HG03135 (cell line): ENCODE measurements around the gene DENND1C.
"Not testable (repeated sequence)": the region's sequence is repeated elsewhere in the genome, so short reads cannot be mapped to it uniquely, and the experiment has no call there.

Experiments used
- ATAC-seq: cut with Tn5 transposase; IDR thresholded peaks from one replicate; pipeline ENCODE4 v1.9.1; 2021; ENCODE audit warnings: mild to moderate bottlenecking, moderate library complexity; ENCODE audit not compliant: unreplicated experiment

Gene DENND1C

DNA sequence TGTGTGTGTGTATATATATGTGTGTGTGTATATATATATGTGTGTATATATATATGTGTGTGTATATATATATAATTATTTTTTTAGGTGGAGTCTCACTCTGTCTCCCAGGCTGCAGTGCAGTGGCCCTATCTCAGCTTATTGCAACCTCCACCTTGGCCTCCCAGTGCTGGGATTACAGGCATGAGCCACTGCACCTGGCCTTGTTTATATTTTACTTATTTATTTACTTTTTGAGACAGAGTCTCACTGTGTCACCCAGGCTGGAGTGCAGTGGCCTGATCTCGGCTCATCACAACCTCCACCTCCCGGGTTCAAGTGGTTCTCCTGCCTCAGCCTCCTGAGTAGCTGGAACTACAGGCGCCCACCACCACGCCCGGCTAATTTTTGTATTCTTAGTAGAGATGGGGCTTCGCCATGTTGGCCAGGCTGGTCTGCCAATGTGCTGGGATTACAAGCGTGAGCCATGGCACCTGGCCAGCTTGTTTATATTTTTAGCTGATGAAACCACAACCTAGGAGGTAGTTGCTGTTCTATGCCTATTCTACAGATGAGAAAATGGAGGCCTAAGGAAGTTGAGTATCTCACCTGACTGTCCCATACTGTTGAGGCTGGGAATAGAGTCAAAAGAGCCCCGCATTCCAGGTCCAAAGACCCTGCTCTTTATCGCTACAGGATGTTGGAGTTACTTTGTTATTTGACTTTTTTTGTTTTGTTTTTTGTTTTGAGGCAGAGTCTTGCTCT lies 26.6 kb upstream of the DENND1C start:
- not testable (repeated sequence) for ATAC-seq

DNA sequence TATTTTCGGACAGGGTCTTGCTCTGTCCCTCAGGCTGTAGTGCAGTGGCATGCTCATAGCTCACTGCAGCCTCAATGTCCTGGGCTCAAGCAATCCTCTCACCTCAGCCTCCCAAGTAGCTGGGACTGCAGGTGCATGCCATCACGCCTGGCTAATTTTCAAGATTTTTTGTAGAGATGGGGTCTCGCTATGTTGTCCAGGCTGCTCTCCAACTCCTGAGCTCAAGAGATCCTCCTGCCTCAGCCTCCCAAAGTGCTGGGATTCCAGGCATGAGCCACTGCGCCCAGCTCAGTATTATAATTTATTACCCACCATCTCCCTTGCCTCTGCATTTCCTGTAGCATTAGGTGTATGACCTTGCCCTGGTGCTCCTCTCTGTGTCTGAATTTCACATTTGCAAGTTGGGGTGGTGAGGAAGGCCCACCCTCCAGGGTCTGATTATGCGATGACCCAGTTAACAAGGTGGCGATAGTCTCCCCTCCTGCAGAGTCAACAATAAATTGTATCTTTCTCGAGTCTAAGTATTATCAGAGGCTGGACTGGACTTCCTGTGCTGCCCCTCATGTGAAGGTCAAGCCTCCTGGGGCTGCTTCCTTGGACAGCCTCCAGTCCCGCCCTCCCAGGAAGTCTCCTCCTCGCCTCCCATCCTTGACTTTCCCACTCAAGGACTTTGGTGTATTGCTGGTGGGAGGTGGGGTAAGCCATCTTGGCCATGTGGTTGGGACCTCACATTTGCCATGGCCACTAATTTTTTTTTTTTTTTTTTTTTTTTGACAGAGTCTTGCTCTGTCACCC lies 22.0 kb upstream of the DENND1C start:
- ATAC-seq, result no peak

DNA sequence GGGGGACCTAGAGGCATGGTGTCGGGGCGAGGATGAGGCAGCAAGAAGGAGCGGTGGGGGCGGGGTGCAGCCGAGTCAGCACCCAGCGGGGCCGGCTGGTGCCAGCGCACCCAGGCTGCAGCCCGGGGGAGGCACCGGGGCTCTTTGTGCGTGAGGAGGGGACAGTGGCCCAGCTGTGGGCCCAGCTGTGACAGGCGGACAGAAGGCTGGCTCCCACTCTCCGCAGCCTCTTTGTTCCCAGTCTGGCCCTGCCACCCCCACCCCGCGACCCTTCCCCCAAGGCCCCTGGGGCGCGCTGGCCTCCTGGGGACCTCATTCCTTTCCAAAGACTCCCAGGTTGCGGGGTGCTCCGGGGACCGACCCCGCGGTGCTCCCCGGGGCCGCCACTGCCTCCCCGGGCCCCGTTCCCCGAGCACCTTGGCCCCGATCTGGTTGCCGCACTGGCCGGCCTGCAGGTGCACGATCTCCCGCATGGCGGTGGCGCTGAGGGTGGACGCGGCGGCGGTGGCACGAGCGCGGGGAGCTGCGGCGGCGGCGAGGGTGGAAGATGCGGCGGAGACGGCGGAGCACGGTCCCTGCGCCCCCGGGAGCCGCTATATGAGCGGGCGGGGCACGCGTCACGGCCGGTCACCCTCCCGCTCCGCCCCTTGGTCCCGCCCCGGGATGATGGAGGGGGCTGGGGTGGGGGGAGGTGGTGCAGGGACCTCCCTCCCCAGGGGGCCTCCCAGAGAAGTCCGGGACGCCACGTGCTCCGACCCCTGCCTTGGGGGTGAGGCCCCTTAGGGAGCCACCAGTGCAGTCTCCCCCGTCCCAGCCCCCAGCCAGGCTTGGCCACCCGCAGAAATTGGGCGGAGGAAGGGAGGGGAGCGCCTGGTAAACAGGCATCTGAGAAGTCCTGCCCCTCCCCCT lies 20.4 kb upstream of the DENND1C start, which contains the start of gene TUBB4A:
TUBB4A (minus strand) TSS at position 570 of the 909 bp plus-strand sequence; CDS start at position 473, 97 bp downstream.
- no peak for ATAC-seq

DNA sequence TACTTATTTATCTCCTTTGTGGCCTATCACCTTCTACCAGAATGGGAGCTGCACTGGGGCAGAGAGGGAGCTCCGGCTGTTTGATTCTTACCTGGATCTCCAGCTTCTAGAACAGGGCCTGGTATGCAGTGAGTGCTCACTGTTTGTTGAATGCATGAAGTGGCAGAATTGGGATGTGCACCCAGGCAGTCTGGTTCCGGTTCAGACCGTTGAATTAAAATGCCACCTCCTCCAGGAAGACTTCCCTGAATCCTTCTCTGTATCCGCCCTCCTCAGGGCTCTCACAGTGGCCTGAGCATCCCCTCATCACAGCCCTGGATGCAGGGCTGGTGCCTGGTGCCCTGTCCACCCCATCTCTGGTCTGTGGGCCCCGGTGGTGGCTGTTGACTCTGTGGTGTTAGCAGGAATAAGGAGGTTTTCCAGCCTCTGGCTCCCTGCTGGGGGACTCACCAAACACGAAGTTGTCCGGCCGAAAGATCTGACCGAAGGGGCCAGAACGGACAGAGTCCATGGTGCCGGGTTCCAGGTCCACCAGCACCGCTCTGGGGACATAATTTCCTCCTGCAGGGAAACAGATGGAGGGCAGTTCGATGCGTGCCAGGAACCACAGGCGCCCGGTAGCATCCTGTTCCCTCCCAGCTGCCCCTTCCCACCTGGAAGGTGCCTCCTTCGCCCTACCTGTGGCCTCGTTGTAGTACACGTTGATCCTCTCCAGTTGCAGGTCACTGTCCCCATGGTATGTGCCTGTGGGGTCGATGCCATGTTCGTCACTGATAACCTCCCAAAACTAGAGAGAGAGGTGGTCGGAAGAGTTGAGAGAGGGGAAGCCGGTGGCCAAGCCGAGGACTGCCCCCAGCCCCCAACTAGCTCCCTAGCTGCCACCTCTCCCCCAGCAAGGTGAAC lies 19.5 kb upstream of the DENND1C start:
- ATAC-seq, result no peak

DNA sequence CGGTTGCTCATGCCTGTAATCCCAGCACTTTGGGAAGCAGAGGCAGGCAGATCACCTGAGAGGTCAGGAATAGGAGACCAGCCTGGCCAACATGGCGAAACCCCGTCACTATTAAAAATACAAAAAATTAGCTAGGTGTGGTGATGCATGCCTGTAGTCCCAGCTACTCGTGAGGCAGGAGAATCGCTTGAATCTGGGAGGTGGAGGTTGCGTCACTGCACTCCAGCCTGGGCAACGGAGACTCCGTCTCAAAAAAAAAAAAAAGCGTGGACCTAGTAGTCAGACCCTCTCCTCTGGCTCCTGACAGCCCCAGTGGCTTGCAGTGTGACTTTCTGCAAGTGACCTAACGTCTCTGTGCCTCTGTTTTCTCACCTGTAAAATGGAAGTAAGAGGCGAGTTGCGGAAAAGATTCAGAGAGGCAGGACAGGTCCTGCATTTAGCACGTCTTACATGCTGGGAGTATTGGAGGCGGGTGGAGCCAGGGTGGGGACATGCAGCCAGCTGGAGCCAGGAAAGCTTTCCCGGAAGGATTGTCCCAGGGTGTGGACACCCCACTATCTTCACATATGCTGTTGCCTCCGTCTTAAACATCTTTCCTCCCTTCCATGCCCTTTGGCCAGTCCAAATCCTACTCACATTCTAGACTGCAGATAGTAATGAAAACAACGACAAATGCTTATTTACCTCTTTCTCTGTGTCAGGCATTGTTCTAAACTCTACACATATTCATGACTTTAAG lies 17.6 kb upstream of the DENND1C start:
- ATAC-seq, result no peak

DNA sequence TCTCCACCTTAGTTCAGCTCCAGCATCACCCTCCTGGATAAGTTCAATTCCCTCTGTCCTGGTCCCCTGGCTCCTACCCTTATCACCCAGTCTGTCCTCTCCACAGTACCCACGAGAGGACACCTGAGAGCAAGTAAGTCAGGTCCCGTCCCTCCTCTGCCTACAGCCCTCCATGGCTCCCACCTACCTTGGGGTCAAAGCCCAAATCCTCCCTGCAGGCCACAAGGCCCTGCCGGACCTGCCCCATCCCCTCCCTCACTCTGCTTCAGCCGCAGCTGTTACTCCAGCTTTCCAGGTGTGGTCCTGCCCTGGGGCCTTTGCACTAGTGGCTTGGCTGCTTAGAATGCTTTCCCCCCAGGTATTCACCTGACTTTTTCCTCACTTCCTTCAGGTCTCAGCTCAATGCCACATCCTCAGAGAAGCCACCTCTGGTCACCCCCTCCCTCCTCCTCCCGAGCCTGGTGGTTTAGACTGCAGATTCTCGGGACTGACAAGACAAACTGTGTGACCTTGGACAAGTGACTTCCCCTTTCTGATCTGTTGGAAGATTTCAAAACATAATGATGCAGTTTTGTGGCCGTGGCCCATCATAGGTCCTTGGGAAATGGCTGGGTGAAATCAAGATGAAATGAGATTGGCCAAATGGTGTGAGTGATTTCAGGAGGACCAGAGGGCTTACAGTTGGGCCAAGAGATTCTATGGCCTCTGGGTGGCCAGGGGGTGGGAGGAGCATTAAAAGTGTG lies 16.9 kb upstream of the DENND1C start:
- ATAC-seq, result no peak

DNA sequence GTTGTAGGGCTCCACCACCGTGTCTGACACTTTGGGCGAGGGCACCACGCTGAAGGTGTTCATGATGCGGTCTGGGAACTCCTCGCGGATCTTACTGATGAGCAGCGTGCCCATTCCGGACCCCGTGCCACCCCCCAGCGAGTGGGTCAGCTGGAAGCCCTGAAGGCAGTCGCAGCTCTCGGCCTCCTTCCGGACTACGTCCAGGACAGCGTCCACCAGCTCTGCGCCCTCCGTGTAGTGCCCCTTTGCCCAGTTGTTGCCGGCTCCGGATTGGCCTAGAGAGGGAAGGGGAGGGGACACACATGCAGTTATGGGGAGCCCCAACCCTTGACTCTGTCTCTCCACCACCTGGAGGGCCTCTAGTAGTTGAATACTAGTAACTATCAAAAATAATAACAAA lies 14.4 kb upstream of the DENND1C start:
- no peak for ATAC-seq

DNA sequence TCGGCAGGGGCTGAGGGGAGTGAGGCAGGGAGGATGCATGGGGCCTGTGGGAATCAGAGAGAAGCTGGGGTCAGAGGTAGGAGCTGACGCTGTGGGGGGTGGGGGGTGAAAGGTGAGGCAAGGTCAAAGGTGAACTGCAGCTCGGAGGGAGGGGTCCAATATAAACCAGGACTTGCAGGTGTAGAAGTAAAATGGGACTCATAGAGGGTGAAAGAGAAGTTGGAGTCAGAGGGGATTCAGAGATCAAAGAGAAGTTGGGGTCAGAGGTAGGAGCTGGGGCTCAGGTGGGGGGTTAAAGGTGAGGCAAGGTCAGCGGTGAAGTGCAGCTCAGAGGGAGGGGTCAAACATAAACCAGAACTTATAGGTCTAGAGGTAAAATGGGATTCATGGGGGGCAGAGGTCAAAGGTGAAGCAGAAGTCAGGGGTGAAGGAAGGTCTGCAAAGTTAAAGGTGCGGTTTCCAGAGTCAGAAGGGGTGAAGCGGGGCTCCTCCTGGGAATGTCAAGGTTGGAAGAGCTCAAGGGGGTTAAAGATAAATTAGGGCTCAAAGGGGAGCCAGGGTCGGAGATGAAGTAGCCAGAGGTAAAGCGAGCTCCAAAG lies 12.9 kb upstream of the DENND1C start:
- no peak for ATAC-seq

DNA sequence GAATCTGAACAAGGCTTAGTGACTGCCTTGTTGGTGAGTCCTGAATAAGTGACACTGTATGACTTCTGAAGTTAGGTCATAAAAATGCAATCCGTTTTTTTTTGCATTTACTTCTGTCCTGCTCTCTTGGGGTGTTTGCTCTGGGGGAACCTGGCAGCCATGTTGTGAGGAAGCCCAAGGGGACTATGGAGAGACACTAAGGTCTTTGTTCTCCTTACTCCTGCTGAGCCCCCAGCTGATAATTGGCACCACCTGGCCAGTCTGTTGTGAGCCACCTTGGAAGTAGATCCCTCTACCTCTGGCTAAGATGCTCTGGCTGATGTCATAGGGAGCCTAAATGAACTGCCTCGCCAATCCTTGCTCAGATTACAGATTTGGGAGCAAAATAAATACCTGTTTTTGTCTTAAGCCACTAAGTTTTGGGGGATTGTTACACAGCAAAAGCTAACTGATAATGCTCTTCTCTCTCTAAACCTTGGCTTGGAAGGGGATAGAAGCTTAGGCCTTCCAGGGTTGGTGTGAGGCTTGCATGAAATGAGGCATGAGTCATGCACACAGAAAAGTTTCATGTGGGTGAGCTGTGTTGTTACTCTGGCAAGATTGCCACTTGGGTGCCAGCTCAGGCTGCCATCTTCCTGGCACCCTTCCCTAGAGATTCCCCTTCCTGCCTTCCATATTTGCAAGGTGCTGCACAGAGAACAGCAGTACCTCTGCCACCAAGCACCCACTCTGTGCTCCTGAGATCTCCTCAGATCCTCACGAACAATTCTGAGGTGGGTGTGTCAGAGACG lies 10.4 kb upstream of the DENND1C start:
- ATAC-seq, result no peak

DNA sequence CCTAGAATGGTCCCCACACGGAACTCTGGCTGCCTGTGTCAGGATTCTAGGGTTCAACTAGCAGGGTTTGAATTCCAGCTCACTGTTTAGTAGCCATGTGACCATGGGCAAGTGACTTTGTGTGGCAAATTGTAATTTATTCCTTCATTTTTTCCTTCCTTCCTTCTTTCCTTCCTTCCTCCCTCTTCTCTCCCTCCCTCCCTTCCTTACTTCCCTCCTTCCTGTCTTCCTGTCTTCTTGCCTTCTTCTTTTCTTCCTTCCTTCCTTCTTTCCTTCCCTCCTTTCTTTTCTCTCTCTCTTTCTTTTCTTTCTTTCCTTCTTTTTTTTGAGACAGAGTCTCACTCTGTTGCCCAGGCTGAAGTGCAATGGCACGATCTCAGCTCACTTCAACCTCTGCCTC lies 8.5 kb upstream of the DENND1C start:
- no peak for ATAC-seq

DNA sequence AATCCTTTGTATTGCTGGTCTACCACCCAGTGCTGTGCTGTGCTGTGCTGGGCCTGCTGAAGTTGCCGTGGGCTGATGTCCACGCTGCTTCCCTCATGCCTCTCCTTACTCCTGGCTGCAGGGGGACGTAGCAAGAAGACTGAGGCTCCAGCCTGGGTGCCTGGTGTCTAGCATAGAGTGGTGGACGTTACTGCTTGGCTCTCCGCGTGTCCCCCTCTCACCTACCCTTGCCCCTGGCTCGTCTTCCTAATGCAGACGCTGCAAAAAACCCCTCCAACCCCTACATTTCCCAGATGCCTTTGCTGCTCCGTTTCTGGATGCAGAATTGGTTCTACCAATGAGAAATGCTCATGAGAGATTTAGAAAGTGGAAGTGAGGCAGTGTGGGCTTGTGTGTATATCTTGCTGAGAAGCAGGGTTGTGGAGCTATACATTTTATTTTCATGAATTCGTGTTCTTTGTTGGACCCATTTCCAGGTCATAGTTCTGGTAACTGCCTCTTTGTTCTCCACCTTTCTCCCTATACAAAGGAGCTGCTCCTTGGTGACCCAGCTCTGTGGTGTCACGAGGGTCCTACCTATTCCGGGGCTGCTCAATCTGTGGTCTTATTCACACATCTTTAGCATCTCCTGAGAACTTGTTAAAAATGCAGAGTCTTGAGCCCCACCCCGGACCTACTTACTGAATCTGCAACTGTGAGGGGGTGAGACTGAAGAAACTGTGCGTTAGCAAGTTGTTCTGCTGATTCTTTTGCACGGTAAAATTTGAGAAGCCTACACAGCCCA lies 7.9 kb upstream of the DENND1C start:
- ATAC-seq, result no peak

DNA sequence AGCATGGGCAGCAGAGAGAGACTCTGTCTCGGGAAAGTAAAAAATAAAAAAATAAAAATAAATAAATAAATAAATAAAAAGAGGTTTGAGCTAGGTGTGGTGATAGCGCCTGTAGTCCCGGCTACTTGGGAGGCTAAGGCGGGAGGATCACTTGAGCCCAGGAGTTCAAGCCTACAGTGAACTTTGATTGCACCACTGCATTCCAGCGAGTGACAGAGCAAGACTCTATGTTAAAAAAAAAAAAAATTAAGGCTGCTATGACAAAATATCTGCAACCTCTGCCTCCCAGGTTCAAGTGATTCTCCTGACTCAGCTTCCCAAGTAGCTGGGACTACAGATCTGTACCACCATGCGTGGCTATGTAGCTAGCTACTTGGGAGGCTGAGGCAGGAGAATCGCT lies 3.2 kb upstream of the DENND1C start:
- no peak for ATAC-seq

DNA sequence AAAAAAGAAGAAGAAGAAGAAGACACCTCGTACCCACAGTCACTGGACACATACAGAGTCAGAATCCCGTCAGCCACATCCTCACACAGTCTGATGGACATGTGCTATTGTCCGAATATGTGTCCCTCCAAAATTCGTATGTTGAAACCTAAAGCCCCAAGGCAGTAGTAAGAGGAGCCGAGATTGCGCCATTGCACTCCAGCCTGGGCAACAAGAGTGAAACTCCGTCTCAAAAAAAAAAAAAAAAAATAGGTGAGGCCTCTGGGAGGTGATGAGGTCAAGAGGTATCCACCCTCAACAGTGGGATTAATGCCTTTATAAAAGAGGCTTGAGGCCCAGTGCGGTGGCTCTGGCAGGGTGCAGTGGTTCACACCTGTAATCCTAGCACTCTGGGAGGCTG lies 2.6 kb upstream of the DENND1C start:
- ATAC-seq, result no peak

DNA sequence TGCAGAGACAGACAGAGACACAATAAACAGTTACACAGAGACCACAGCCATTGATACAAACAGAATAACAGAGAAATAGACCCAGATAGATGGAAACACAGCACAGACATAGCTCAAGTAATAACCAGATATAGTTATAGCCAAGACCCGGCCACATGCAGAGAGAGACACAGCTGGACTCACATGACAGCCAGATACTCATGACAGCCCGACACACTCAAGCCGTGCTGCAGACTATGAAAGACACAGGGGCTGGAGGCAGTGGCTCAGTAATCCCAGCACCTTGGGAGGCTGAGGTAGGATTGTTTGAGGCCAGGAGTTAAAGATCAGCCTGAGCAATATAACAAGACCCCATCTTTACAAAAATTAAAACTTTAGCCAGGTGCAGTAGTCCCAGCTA lies 1.6 kb upstream of the DENND1C start:
- no peak for ATAC-seq

DNA sequence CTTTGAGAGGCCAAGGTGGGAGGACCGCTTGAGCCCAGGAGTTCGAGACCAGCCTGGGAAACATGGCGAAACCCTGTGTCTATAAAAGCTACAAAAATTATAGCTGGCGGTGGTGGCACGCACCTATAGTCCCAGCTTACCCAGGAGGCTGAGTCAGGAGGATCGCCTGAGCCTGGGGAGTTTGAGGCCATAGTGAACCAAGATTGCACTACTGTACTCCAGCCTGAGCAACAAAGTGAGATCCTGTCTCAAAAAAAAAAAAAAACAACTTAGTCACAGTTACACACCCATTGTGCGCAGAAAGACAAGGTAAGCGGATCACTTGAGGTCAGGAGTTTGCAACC lies 728 bp upstream of the DENND1C start:
- no peak for ATAC-seq

DNA sequence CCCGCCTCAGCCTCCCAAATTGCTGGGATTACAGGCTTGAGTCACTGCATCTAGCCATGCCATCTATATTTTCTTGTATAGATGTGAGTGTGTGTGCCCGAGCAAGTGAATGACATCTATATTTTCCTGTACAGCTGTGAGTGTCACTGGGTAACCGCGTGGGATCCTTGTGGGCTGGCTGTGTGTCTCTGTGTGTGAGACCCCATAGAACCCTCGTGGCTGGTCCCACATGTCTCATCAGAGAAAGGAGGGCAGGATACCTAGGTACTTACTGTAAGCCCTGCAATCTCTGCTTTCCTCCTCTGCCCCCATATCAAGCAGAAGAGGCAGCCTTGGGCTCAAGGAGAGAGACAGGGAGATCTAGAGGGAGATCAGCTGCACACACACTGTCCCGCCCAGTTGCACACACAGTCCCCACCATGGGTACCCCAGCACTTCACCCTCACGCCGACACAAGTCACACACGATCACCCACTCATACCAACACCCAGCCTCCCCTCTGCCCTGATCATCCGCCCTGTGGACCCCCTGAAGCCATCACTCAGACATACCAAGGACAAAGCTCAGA lies 655 bp downstream of the DENND1C start:
- no peak for ATAC-seq
